ENCODE results near the gene NR3C2.

DNA sequence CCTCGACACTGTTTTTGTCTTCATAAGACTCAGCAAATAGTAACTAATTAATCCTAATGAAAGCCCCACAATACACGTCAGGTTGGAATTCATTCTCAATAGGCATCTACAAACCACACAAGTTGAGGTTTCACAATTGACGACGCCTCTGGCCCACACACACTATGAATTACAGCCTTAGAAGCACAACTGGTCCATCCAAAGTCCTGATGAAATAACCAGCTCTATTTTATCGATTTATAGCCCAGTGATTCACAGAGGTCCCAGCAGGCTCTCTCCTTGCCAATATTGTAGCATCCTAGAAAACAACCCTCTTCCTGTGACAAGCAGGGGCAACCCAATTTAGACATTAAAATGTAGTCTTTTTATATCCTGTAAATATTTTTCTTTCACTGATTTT lies 112.1 kb downstream of the NR3C2 start:
- TF ChIP-seq, protein P1, sequence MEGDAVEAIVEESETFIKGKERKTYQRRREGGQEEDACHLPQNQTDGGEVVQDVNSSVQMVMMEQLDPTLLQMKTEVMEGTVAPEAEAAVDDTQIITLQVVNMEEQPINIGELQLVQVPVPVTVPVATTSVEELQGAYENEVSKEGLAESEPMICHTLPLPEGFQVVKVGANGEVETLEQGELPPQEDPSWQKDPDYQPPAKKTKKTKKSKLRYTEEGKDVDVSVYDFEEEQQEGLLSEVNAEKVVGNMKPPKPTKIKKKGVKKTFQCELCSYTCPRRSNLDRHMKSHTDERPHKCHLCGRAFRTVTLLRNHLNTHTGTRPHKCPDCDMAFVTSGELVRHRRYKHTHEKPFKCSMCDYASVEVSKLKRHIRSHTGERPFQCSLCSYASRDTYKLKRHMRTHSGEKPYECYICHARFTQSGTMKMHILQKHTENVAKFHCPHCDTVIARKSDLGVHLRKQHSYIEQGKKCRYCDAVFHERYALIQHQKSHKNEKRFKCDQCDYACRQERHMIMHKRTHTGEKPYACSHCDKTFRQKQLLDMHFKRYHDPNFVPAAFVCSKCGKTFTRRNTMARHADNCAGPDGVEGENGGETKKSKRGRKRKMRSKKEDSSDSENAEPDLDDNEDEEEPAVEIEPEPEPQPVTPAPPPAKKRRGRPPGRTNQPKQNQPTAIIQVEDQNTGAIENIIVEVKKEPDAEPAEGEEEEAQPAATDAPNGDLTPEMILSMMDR (IDR thresholded peaks at IDR 0.05; ENCODE audit: low read length): no peak
- TF ChIP-seq EZH2 (optimal IDR thresholded peaks at IDR 0.05; ENCODE audit: low read depth, low read length) (no peak), EZH2phosphoT487 (IDR thresholded peaks at IDR 0.05; ENCODE audit: low read length) (no peak)
